Endothelial cell of umbilical vein (primary cell): ENCODE results near the gene EXOC6. TPM values are rescaled to one million over a fixed set of nuclear protein-coding genes. Genes with fewer than 3 reads are reported as not detected.

Experiments
- BruUV-seq: library from RNA; stranded (reverse); fragments of 400-500 nt; replicated peaks from 2 replicates; lab custom pipeline; 2021; lab: Mats Ljungman, UMichigan
- CTCF ChIA-PET: fragments of 300-600, 350-600 bp; sonication (Branson Sonifier 250); formaldehyde crosslinking; loops from one replicate; lab custom pipeline; 2021; ENCODE audit warnings: antibody characterized with exemption, inconsistent platforms; lab: Charles Lee
- POLR2A ChIA-PET: fragments of 300-600, 350-600 bp; sonication (Branson Sonifier 250); formaldehyde crosslinking; loops from one replicate; lab custom pipeline; 2021; ENCODE audit warnings: antibody characterized with exemption, inconsistent platforms; lab: Charles Lee
- DNase-seq: peaks from one replicate; pipeline ENCODE4 v3.0.0-alpha.2; 2011; ENCODE audit warnings: low read depth, low spot score
- FAIRE-seq: peaks from 2 replicates; lab custom pipeline; 2011; peaks lifted over from hg19 to GRCh38; lab: Jason Lieb, UNC
- H2AFZ ChIP-seq: 2 replicates; pipeline ENCODE4 v1.6.0; 2012; ENCODE audit warnings: low read depth, low read length, control low read depth, inconsistent platforms
- H3K27ac ChIP-seq: 2 replicates; pipeline ENCODE4 v1.5.1; 2011; ENCODE audit warnings: low read depth, mild to moderate bottlenecking, control low read depth, low read length, moderate library complexity; ENCODE audit not compliant: insufficient read depth
- H3K27me3 ChIP-seq, 2 experiments: 2 replicates each; pipeline versions ENCODE4 v1.6.0 to v1.6.1; 2011; ENCODE audit warnings: low read length in 2 of 2, mixed read lengths in 1 of 2; ENCODE audit not compliant: control insufficient read depth in 2 of 2, insufficient read depth in 2 of 2
- H3K36me3 ChIP-seq, 2 experiments: 2 replicates in 1 of 2; 3 replicates in 1 of 2; pipeline ENCODE4 v1.5.1; 2011; ENCODE audit warnings: low read length in 2 of 2, mild to moderate bottlenecking in 1 of 2, moderate library complexity in 1 of 2; ENCODE audit not compliant: control insufficient read depth in 2 of 2, insufficient read depth in 2 of 2; ENCODE audit errors: extremely low read depth in 1 of 2
- H3K4me1 ChIP-seq: 3 replicates; pipeline ENCODE4 v1.5.1; 2011; ENCODE audit warnings: mild to moderate bottlenecking, low read length; ENCODE audit not compliant: control insufficient read depth, insufficient read depth; ENCODE audit errors: extremely low read depth
- H3K4me2 ChIP-seq: 2 replicates; pipeline ENCODE4 v1.6.1; 2011; ENCODE audit warnings: low read length, control low read depth, mixed read lengths; ENCODE audit not compliant: insufficient read depth
- H3K4me3 ChIP-seq, 3 experiments: fragments of 200-600 bp in 1 of 3; sonication (generic), shearing (Covaris generic) in 1 of 3; replicated peaks in 1 of 3; 2 replicates each; pipeline ENCODE4 v1.5.1; 2011 to 2016; ENCODE audit warnings: control low read depth in 3 of 3, low read length in 3 of 3, mild to moderate bottlenecking in 2 of 3, inconsistent platforms in 1 of 3, low read depth in 1 of 3, moderate library complexity in 1 of 3; ENCODE audit not compliant: insufficient read depth in 1 of 3
- H3K79me2 ChIP-seq: 2 replicates; pipeline ENCODE4 v1.6.0; 2012; ENCODE audit warnings: low read length, inconsistent platforms; ENCODE audit not compliant: control insufficient read depth, insufficient read depth
- H3K9ac ChIP-seq: replicated peaks from 2 replicates; pipeline ENCODE3; 2011; ENCODE audit warnings: low read length, control low read depth; ENCODE audit not compliant: insufficient read depth; ENCODE audit errors: extremely low read depth
- H3K9me1 ChIP-seq: replicated peaks from 3 replicates; pipeline ENCODE4 v1.6.0; 2011; ENCODE audit warnings: mild to moderate bottlenecking, low read length; ENCODE audit not compliant: control insufficient read depth, insufficient read depth; ENCODE audit errors: extremely low read depth
- H3K9me3 ChIP-seq: replicated peaks from 2 replicates; pipeline ENCODE4 v1.5.1; 2012; ENCODE audit warnings: low read length, inconsistent platforms; ENCODE audit not compliant: control insufficient read depth, insufficient read depth
- H4K20me1 ChIP-seq: replicated peaks from 2 replicates; pipeline ENCODE3; 2011; ENCODE audit warnings: mild to moderate bottlenecking, low read length; ENCODE audit not compliant: control insufficient read depth, insufficient read depth; ENCODE audit errors: extremely low read depth
- CTCF ChIP-seq, 2 donors: IDR thresholded peaks; 1 replicate in 1 of 2; 2 replicates in 1 of 2; pipeline ENCODE4 v1.5.1; 2011; ENCODE audit warnings: low read length in 2 of 2, mild to moderate bottlenecking in 2 of 2, moderate library complexity in 2 of 2, control low read depth in 1 of 2, inconsistent platforms in 1 of 2, low read depth in 1 of 2; ENCODE audit not compliant: insufficient read depth in 1 of 2; ENCODE audit errors: extremely low read depth in 1 of 2
- EZH2 ChIP-seq: IDR thresholded peaks from 2 replicates; pipeline ENCODE4 v1.6.1; 2012; ENCODE audit warnings: borderline replicate concordance, low read depth, mild to moderate bottlenecking, moderate library complexity, low read length, inconsistent platforms; ENCODE audit not compliant: severe bottlenecking
- FOS ChIP-seq: IDR thresholded peaks from 2 replicates; pipeline ENCODE4 v1.6.1; 2011; ENCODE audit warnings: mild to moderate bottlenecking, low read length, moderate library complexity, borderline replicate concordance; ENCODE audit not compliant: insufficient read depth
- GATA2 ChIP-seq: IDR thresholded peaks from 2 replicates; pipeline ENCODE4 v1.7.0; 2011; ENCODE audit warnings: low read depth, mild to moderate bottlenecking, moderate library complexity, mixed read lengths, low read length; ENCODE audit not compliant: insufficient read length, insufficient read depth
- JUN ChIP-seq: IDR thresholded peaks from 2 replicates; pipeline ENCODE4 v1.6.1; 2011; ENCODE audit warnings: borderline replicate concordance, low read depth; ENCODE audit not compliant: insufficient read length, insufficient read depth
- MYC ChIP-seq: IDR thresholded peaks from one replicate; pipeline ENCODE4 v1.6.1; 2011; ENCODE audit warnings: mild to moderate bottlenecking, low read depth, low read length
- dilution Hi-C: fragments of 300-500 bp; cut with MboI; formaldehyde crosslinking; loops from one replicate; pipeline ENCODE4 v1.15.0; 2019; ENCODE audit warnings: low sequenced_read_pairs; ENCODE audit not compliant: extremely low pct_ligation_motif_present
- intact Hi-C: fragments of 100-400 bp; cut with micrococcal nuclease; formaldehyde crosslinking; loops from one replicate; pipeline ENCODE4 v1.10.0; 2022
- polyA plus RNA-seq, 4 experiments: library from polyadenylated mRNA; depleted of rRNA in 3 of 4; stranded (reverse) in 3 of 4; unstranded in 1 of 4; fragments of >200 nt; gene quantifications; 2 replicates each; pipeline versions ENCODE4 v1.2.1 to v1.2.3, GENCODE V29; 2011 to 2012; ENCODE audit warnings: missing spikeins in 1 of 4
- total RNA-seq: library from RNA; stranded (reverse); gene quantifications from 2 replicates; pipeline ENCODE4 v1.2.3, GENCODE V29; 2021
- TF ChIP-seq, protein P1 (sequence below): IDR thresholded peaks from 2 replicates; pipeline ENCODE4 v1.6.1; 2011; ENCODE audit not compliant: insufficient read depth, insufficient read length

The EXOC6 gene
- total and polyA plus RNA-seq, 2 donors (not counting 3 experiments of a cell fraction or from before 2014, with no cell fraction given): 72.6 to 108 TPM

DNA sequence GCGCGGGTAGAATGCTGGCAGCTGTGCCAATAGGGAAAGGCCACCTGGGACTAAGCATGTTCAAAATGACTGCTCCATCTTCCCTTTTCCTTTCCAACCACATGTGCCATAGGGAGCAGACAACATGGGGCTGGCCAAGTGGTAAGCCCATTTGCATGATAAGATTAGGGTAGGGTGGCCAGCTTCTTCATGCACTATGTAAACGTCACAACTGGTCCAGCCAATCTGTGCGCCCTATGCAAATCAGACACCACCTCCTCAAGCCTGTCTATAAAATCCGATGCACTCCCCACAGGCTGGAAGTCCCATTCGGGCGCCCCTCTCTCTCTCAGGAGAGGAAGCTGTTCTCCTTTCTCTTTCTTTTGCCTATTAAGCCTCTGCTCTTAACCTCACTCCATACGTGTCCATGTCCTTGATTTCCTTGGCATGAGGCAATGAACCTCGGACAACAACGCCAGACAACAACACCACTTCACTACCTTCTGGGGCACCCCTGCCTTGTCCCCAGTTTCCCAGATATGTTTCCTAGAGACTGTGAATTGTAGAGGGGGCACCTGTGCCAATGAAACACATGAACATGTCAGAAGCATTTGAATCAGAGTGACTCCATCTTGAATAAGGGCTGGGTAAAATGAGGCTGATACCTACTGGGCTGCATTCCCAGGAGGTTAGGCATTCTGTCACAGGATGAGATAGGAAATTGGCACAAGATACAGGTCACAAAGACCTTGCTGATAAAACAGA lies 19.1 kb upstream of the EXOC6 start:
- FAIRE-seq: no peak
- intact Hi-C loops: no loop called here
- CTCF ChIA-PET: interaction anchor here (0.6 kb wide), 1 partner anchor 14 kb away, joined by 3 read pairs; no protein-coding TSS in a partner anchor

More for the DNA sequence above, 19.1 kb upstream of the EXOC6 start:
- BruUV-seq: no TSS peak
- dilution Hi-C loops: no loop called here
- POLR2A ChIA-PET: no interaction called here
- Histone ChIP-seq H3K36me3 (no peaks in the 10 kb centered on the region), H3K4me1 (peaks cover 56% of the 10 kb centered on the region), H4K20me1 (no peaks in the 10 kb centered on the region), H3K27ac (no peak overlapping the region), H3K9me1 (no peaks in the 10 kb centered on the region), H3K9ac (no peak overlapping the region), H3K9me3 (no peaks in the 10 kb centered on the region), H3K27me3 (no peaks in the 10 kb centered on the region), H3K79me2 (peaks cover 28% of the 10 kb centered on the region), H2AFZ (no peak overlapping the region), H3K4me2 (no peak overlapping the region), H3K4me3 (no peak overlapping the region)
- TF ChIP-seq CTCF (IDR thresholded peaks at IDR 0.05; ENCODE audit: extremely low read depth in 1 of 2, insufficient read depth in 1 of 2, low read depth in 1 of 2, low read length in 2 of 2) (no peak), GATA2 (no peak), JUN (no peak), EZH2 (no peak), MYC (no peak), FOS (no peak)
- TF ChIP-seq, protein P1, sequence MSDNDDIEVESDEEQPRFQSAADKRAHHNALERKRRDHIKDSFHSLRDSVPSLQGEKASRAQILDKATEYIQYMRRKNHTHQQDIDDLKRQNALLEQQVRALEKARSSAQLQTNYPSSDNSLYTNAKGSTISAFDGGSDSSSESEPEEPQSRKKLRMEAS: no peak
- DNase-seq: no peak
